Esophagus (tissue), 2 donors: ENCODE data around the gene EPHA2. TPM values are rescaled to one million over a fixed set of nuclear protein-coding genes. Genes with fewer than 3 reads are reported as not detected.

Experiments used
- H3K27ac ChIP-seq, 2 donors: one replicate each; pipeline ENCODE4 v1.5.1; 2013; ENCODE audit warnings: low read depth in 2 of 2, mild to moderate bottlenecking in 2 of 2, inconsistent platforms in 1 of 2, low read length in 1 of 2, moderate library complexity in 1 of 2
- H3K27me3 ChIP-seq, 2 donors: one replicate each; pipeline ENCODE4 v1.6.1; 2013; ENCODE audit warnings: low read length in 2 of 2, control low read depth in 1 of 2, mild to moderate bottlenecking in 1 of 2; ENCODE audit not compliant: insufficient read depth in 2 of 2, control insufficient read depth in 1 of 2
- H3K36me3 ChIP-seq, 2 donors: one replicate each; pipeline ENCODE4 v1.6.1; 2013; ENCODE audit warnings: low read length in 1 of 2; ENCODE audit not compliant: control insufficient read depth in 2 of 2, insufficient read depth in 2 of 2
- H3K4me1 ChIP-seq, 2 donors: one replicate each; pipeline ENCODE4 v1.6.1; 2013; ENCODE audit warnings: low read length in 1 of 2; ENCODE audit not compliant: control insufficient read depth in 2 of 2, insufficient read depth in 2 of 2
- H3K4me3 ChIP-seq, 2 donors: one replicate each; pipeline ENCODE4 v1.5.1; 2013; ENCODE audit warnings: low read length in 2 of 2, mild to moderate bottlenecking in 2 of 2, low read depth in 1 of 2, moderate library complexity in 1 of 2
- H3K9me3 ChIP-seq, 2 donors: one replicate each; pipeline ENCODE4 v1.6.1; 2013; ENCODE audit warnings: mild to moderate bottlenecking in 2 of 2, low read depth in 1 of 2, low read length in 1 of 2, moderate library complexity in 1 of 2; ENCODE audit not compliant: control insufficient read depth in 2 of 2, insufficient read depth in 1 of 2
- WGBS, 2 donors: extraction: QIAGEN DNeasy Blood & Tissue Kit; methylation state at CpG; one replicate each; pipeline ENCODE4 v1.1.7; 2013; 5-methylcytosine and 5-hydroxymethylcytosine counted together
- polyA plus RNA-seq, 2 donors: library from polyadenylated mRNA; stranded (reverse); fragments of 200-250 nt; gene quantifications; one replicate each; pipeline ENCODE4 v1.2.3, GENCODE V29; 2013
- donor health status: healthy with polysubstance abuse.
- donor health status: Bipolar disorder and iron deficiency.

Gene EPHA2
- polyA plus RNA-seq, 2 donors: 111 to 133 TPM

DNA sequence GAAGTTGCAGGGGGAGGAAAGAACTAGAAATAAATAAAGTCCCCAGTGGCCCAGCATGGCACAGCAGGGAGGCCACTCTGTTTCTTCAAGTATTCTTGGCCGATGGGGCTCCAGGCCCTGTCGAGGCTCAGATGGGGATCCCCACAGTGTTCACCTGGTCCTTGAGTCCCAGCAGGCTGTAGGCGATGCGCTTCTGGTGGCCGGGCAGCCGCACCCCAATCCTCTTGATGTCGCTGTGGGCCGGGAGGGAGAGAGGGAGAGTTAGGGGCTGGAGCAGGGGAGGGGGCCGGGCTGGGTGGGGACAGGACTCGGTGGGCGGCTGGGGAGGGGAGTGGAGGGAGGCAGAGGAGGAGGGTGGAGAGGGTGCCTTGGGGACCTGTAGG is 30.8 kb downstream of the EPHA2 start:
- H3K9me3 ChIP-seq: no peaks in the 10 kb centered on the region
- peaks cover 7 to 43% of the 10 kb centered on the region in 2 donors for H3K36me3 ChIP-seq
- 83 to 87% methylated on average over 11 of the region's 11 CpGs for WGBS, 2 donors
- H3K27me3 ChIP-seq: no peaks in the 10 kb centered on the region
- peaks cover 5 to 14% of the 10 kb centered on the region in 2 donors for H3K4me1 ChIP-seq
- peak overlapping the region in 1 of 2 donors; percentile 56 for H3K27ac ChIP-seq
- H3K4me3 ChIP-seq: no peak overlapping the region

DNA sequence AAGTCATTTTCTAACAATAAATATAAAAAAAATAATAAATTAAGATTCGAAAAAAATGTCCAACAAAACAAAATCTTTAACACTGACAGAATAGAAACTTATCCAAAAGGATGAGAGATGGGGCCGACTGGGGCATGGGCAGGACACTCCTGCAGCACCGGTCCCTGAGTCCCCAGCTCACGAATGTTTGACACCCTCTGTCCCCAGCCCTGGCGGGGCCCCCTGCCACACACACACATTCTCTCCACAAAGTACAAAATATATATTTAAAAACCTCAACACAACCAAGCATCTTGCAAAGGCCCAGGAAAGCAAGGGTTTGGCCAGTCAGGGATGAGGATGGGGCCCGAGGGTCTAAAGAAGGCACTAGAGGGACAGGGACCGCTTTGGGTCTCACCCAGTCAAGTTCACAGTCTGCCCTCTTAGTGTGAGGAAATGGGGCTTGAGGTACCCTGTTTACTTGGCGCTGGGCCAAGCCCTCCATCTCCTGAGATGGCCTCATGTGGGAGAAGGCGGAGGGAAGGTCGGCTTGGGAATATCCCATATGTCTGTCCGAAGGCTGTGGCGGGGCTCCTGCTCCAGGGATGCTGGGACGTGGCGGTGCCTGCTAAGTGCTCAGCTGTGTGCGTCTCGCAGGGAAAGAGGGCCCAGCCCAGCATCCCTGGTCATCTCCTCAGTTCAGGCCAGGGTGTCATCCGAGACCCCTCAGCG is 31.3 kb downstream of the EPHA2 start:
- H3K36me3 ChIP-seq: peaks cover 7 to 38% of the 10 kb centered on the region in 2 donors
- H3K4me3 ChIP-seq: no peak overlapping the region
- no peaks in the 10 kb centered on the region for H3K9me3 ChIP-seq
- H3K27ac ChIP-seq: peak overlapping the region in 1 of 2 donors; percentile 56
- H3K4me1 ChIP-seq: peaks cover 5 to 14% of the 10 kb centered on the region in 2 donors
- H3K27me3 ChIP-seq: no peaks in the 10 kb centered on the region
- 81 to 86% methylated on average over 18 of the region's 18 CpGs for WGBS, 2 donors

DNA sequence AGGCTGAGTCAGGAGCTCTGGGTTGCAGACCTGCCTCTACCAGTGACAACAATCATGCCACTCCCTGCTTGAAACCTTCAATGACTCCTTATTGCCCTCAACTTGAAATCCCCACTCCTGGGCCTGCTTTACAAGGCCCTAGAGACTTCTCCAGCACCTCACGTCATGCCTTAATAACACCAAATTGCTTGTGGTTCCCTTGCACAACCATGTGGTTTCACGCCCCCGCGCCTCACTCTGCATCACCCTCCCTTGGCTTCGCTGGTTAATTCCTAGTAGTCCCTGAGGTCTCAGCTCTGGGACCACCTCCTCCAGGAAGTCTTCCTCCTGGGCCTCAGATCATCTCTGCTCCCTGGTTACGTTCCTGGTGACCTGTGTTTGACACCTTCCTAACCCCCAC is 33.0 kb downstream of the EPHA2 start:
- Histone ChIP-seq H3K27ac (peak overlapping the region; percentile 77 to 84), H3K27me3 (no peaks in the 10 kb centered on the region), H3K4me3 (no peak overlapping the region), H3K36me3 (peaks cover 7 to 24% of the 10 kb centered on the region in 2 donors), H3K9me3 (no peaks in the 10 kb centered on the region), H3K4me1 (peaks cover 3 to 14% of the 10 kb centered on the region in 2 donors)
- WGBS, 2 donors: 41 to 61% methylated on average over 6 of the region's 6 CpGs

DNA sequence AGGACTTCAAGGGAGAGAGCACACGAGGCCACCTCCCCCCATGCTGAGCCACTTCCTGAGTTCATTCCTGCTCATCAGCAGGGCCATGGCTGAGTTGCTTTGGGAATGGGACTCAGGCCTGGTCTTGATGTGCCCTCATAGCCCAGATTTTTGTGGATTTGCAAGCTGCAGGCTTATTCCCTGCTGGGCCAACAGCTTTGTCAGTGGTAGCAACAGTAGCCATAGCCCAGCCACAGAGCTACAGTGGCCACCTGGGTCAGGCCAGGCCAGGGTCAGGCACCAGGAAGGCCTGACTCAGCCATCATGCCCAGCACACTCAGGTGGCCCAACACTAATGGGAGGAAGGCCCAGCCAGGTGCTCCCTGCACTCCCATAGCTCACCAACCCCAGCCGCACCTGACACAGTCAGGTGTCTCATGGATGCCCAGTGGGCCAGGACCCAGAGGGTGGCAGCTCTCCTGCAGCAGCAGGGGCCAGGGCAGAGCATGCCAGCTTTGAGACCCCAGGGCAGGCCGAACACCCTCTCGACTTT is 33.5 kb downstream of the EPHA2 start:
- Histone ChIP-seq H3K9me3 (no peaks in the 10 kb centered on the region), H3K4me1 (peaks cover 3 to 14% of the 10 kb centered on the region in 2 donors), H3K36me3 (peaks cover 2 to 23% of the 10 kb centered on the region in 2 donors), H3K27ac (peak overlapping the region; percentile 77 to 84), H3K4me3 (no peak overlapping the region), H3K27me3 (no peaks in the 10 kb centered on the region)
- WGBS, 2 donors: 58 to 67% methylated on average over 4 of the region's 4 CpGs

DNA sequence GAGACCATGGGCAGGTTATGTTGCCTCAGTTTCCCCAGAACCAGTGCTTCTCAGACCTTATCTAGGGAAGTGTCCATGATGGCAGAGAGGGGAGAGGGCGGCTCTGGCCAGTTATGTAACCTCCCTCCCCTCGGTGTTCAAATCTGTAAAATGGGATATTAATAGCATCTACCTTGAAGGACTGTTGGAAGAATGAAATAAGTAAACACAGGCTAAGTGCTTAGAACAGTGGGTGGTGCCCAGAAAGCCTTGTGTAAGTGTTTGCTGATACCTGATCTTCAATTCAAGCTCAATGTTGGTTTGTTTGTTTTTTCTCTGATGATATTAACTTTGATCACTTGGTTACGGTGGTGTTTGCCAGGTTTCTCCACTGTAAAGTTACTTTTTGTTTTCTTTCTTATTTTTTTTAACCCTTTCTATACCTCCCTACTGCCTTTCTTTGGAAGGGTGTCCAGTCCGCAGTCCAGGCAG is 34.9 kb downstream of the EPHA2 start:
- H3K4me3 ChIP-seq: no peak overlapping the region
- H3K9me3 ChIP-seq: no peaks in the 10 kb centered on the region
- no peak overlapping the region for H3K27ac ChIP-seq
- H3K4me1 ChIP-seq: peaks cover 3 to 14% of the 10 kb centered on the region in 2 donors
- WGBS, 2 donors: 57 to 63% methylated on average over 4 of the region's 4 CpGs
- peaks cover 0 to 9% of the 10 kb centered on the region in 2 donors for H3K36me3 ChIP-seq
- H3K27me3 ChIP-seq: no peaks in the 10 kb centered on the region

DNA sequence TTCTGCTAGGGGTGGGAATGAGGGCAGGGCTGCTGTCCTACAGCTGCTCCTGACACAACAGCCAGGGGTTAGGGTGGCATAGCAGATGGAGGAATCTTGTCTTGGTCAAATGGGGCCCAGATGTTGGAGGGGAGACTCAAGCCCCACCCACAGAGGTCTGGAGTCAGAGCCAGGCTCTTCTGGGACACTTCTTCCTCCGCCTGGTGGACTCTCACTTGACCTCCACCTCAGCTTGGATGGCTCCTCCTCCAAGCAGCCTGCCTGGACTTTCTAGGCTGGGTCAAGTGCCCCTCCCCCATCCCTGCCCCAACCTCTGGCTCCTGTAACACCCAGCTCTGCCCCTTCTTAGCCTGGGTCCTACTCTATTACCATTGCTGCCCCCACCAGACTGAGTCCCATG is 35.5 kb downstream of the EPHA2 start:
- Histone ChIP-seq H3K9me3 (no peaks in the 10 kb centered on the region), H3K27me3 (no peaks in the 10 kb centered on the region), H3K4me3 (no peak overlapping the region), H3K27ac (no peak overlapping the region), H3K4me1 (peaks cover 3 to 14% of the 10 kb centered on the region in 2 donors), H3K36me3 (peaks cover 0 to 9% of the 10 kb centered on the region in 2 donors)
- 83 to 87% methylated on average over 1 of the region's 1 CpG for WGBS, 2 donors

DNA sequence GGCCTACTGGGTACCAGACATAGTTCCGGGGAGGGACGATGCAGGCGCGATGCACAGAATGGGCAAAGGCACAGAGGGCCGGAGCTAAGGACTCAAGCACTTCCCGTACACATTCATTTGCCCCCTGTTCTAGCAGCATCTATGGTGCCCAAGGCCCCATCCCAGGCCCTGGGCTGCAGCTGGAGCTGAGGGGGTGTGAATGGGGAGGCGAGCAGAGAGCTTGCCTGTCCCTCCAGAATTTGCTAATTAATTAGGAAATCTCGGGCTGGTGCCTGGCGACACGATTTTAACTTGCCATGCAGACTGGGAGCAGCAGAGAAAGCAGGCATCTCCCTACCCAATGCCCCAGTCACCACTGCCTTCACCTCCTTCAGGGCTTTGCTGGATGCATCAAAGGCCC is 35.9 kb downstream of the EPHA2 start:
- peaks cover 0 to 7% of the 10 kb centered on the region in 2 donors for H3K36me3 ChIP-seq
- H3K4me1 ChIP-seq: peaks cover 3 to 14% of the 10 kb centered on the region in 2 donors
- H3K4me3 ChIP-seq: no peak overlapping the region
- H3K27me3 ChIP-seq: no peaks in the 10 kb centered on the region
- no peak overlapping the region for H3K27ac ChIP-seq
- WGBS, 2 donors: 85 to 87% methylated on average over 10 of the region's 10 CpGs
- H3K9me3 ChIP-seq: no peaks in the 10 kb centered on the region

DNA sequence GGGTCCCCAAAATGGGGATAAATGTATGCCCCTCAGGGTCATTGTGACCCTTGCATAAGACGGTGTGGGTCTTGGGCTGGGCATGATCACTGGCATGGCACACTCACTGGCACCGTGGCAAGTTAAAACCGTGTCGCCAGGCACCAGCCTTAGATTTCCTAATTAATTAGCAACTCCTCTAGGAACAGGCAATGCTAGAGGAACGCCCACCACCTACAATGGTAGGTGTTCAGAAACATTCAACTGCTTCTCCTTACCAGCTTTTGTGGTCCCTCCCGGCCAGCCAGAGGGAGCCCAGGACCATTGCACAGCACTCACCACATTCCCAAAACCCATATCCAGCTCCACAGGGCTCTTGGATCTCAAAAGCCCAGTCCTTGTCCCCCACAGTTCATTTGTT is 36.4 kb downstream of the EPHA2 start:
- peaks cover 0 to 3% of the 10 kb centered on the region in 2 donors for H3K36me3 ChIP-seq
- WGBS, 2 donors: 80 to 84% methylated on average over 6 of the region's 6 CpGs
- no peaks in the 10 kb centered on the region for H3K27me3 ChIP-seq
- H3K4me3 ChIP-seq: no peak overlapping the region
- peaks cover 3 to 11% of the 10 kb centered on the region in 2 donors for H3K4me1 ChIP-seq
- no peaks in the 10 kb centered on the region for H3K9me3 ChIP-seq
- H3K27ac ChIP-seq: no peak overlapping the region

DNA sequence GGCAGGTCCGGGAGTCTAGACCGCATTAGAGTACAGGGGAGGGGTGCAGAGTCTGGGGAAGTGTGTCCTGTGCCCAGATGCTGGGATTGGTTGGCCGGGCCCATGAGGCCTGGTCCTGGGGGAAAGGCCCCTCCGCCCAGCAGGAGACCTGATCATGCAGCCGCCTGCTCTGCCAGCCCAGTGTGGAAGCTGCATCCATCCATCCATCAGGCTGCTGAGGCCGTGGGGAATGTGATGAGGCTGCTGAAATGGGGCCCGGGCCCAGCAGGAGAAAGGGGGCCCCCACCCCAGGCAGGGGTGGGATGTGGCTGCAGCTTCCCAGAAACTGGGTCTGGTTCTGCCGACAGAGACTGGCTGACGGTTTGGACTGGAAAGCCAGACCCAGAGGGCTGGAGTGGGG is 37.2 kb downstream of the EPHA2 start:
- H3K27ac ChIP-seq: no peak overlapping the region
- no peak overlapping the region for H3K4me3 ChIP-seq
- H3K9me3 ChIP-seq: no peaks in the 10 kb centered on the region
- WGBS, 2 donors: 69 to 76% methylated on average over 9 of the region's 9 CpGs
- H3K36me3 ChIP-seq: peaks cover 0 to 2% of the 10 kb centered on the region in 2 donors
- no peaks in the 10 kb centered on the region for H3K27me3 ChIP-seq
- peaks cover 3 to 11% of the 10 kb centered on the region in 2 donors for H3K4me1 ChIP-seq

DNA sequence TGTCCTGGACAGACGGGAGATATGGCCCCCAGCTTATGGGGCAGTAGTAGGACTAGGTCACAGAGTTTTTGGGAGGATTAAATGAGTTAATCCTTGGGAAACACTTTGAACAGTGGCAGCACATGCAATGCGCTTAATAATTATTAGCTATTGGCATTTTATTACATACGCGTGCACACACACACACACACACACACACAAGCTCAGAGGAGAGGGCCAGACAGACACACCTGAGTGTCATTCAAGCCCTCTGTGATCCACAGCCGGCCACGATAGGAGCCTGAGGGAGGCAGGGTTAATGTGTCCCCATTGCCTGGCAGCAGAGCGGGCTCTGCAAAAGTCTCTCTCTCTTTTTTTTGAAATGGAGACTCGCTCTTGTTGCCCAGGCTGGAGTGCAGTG is 37.9 kb downstream of the EPHA2 start:
- 87 to 89% methylated on average over 8 of the region's 8 CpGs for WGBS, 2 donors
- H3K36me3 ChIP-seq: peaks cover 0 to 2% of the 10 kb centered on the region in 2 donors
- H3K4me3 ChIP-seq: no peak overlapping the region
- H3K9me3 ChIP-seq: no peaks in the 10 kb centered on the region
- H3K27me3 ChIP-seq: no peaks in the 10 kb centered on the region
- H3K27ac ChIP-seq: no peak overlapping the region
- peaks cover 3 to 7% of the 10 kb centered on the region in 2 donors for H3K4me1 ChIP-seq
